GM20000 (cell line): ENCODE measurements around the gene RPSA.
A peak's percentile ranks its signal among the peaks of the same experiment; 100 is the strongest.
"Not testable (repeated sequence)": the region's sequence is repeated elsewhere in the genome, so short reads cannot be mapped to it uniquely, and the experiment has no call there.

Source experiments
- DNase-seq: peaks from one replicate; pipeline ENCODE4 v3.0.0; 2012; ENCODE audit warnings: low spot score
- TF ChIP-seq, protein P1 (sequence below): IDR thresholded peaks from 2 replicates; pipeline ENCODE4 v1.5.1; 2012; ENCODE audit warnings: mild to moderate bottlenecking, control low read depth; ENCODE audit errors: extremely low read depth, missing control alignments

The RPSA gene

DNA sequence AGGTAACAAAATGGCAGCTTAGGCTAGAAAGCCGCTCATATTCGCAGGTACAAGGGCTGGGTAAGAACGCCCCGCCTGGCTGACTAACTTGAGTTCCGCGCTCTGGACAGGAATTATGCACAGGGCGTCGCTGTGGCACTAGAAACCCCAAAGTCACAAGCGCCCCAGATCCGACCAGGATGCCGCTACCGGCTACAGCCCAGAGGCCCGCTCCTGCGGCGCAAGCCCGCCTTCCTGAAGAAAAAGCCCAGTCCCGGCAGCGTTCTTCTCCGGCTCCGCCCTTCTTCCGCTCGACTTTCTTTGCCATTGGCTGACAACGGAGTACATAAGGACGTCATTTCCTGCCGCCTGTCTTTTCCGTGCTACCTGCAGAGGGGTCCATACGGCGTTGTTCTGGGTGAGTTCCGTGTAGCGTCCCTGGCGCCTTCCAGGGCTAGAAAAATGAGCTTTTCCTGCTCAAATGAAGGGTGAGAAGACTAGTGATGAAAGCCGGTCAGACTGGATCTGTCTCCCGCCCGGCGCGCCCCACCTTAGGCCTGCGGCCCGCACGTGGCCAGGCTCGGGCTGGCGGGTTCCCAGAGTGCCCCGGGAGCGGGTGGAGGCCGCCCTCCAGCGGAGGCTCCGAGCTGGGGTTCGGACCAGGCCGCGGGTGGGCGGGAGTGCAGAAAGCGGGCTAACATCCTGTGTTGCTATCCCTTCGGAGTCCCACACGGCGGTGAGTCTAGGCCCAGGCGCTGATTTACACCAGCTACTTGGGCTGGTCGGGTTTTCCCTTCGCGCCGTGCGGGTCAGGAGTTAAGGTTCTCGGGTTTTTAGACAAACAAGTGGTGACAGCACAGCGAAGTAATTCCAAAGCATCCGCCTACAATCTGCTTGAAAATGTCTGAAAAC is at the start of gene RPSA:
Gene RPSA (plus strand): TSS at position 353 of the 891 bp plus-strand sequence. CDS start 934 bp downstream, outside the sequence.
- TF ChIP-seq, protein P1, sequence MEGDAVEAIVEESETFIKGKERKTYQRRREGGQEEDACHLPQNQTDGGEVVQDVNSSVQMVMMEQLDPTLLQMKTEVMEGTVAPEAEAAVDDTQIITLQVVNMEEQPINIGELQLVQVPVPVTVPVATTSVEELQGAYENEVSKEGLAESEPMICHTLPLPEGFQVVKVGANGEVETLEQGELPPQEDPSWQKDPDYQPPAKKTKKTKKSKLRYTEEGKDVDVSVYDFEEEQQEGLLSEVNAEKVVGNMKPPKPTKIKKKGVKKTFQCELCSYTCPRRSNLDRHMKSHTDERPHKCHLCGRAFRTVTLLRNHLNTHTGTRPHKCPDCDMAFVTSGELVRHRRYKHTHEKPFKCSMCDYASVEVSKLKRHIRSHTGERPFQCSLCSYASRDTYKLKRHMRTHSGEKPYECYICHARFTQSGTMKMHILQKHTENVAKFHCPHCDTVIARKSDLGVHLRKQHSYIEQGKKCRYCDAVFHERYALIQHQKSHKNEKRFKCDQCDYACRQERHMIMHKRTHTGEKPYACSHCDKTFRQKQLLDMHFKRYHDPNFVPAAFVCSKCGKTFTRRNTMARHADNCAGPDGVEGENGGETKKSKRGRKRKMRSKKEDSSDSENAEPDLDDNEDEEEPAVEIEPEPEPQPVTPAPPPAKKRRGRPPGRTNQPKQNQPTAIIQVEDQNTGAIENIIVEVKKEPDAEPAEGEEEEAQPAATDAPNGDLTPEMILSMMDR = peak; percentile 7
- DNase-seq = peak; percentile 94

DNA sequence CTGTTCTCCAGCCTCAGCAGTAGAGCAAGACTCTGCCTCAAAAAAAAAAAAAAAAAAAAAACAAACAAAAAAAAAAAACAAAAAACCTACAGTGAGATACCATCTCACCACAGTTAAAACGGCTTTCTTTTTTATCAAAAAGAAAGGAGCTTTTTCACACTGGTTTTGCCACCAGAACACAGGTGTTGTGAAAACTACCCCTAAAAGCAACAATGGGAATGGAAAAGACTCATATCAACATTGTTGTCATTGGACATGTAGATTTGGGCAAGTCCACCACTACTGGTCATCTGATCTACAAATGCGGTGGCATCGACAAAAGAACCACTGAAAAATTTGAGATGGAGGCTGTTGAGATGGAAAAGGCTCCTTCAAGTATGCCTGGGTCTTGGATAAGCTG is 48.2 kb upstream of the RPSA start:
- no peak for DNase-seq
- TF ChIP-seq, protein P1 = no peak

DNA sequence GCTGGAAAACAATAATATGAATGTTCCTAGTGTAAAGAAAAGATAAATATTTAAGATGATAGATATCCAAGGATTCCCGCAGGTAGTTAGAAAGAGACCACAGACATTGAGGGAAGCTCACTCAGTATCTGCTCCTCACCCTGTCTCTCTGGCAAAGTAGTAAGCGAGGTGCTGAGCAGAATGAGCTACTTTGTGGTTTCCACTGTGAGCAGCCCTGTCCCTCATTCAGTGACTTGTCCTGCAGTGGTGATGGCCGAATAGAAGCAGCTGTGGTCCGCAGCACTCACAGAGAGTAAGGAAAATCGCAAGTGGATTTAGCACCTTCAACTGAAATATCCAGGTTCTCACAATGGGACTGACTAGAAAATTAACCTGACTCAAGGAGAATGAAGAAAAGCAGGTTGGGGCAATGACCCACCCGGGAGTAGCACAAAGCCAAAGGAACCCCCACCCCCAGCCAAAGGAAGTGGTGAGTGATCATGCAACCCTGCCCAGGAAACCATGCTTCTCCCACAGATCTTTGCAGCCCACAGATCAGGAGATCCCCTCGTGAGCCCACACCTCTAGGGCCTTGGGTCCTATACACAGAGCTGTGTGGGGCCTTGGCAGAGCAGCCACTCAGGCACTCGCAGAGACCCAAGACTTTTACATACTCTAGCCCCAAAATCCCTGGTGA is 45.1 kb upstream of the RPSA start:
- no peak for DNase-seq
- TF ChIP-seq, protein P1 = no peak

DNA sequence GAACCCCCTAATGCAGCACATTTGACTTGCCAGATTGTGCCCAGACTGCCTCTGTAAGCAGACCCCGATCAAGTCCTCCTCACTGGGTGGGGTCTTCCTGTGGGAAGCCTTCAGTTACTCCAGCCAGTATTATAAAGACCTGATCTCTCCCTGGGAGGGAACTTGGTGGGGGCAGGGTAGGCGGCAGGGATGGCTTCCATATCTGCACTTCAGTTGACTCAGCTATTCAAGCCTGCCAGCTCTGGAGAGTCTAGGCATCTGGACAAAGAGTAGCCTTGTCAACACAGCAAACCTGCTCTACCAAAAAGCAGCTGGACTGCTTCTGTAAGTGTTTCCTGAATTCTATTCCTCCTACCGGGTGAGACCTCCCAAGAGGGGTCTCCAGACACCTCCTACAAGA is 44.3 kb upstream of the RPSA start:
- TF ChIP-seq, protein P1 = no peak
- no peak for DNase-seq

DNA sequence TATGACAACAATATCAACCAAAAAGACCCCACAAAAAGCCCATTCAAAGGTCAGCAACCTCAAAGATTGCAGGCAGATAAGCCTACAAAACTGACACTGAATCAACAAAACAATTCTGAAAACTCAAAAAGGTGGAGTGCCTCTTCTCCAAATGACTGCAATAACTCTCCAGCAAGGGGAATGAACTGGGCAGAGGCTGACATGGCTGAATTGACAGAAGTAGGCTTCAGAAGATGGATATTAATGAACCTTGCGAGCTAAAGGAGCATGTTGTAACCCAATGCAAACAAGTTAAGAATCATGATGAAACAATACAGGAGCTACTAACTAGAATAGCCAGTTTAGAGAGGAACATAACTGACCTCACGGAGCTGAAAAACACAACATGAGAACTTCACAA is 43.7 kb upstream of the RPSA start:
- no peak for DNase-seq
- TF ChIP-seq, protein P1 = no peak

DNA sequence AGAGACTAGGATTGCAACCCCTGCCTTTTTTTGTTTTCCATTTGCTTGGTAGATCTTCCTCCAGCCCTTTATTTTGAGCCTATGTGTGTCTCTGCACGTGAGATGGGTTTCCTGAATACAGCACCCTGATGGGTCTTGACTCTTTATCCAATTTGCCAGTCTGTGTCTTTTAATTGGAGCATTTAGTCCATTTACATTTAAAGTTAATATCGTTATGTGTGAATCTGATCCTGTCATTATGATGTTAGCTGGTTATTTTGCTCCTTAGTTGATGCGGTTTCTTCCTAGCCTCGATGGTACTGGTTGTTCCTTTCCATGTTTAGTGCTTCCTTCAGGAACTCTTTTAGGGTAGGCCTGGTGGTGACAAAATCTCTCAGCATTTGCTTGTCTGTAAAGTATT is 36.1 kb upstream of the RPSA start:
- not testable (repeated sequence) for DNase-seq

DNA sequence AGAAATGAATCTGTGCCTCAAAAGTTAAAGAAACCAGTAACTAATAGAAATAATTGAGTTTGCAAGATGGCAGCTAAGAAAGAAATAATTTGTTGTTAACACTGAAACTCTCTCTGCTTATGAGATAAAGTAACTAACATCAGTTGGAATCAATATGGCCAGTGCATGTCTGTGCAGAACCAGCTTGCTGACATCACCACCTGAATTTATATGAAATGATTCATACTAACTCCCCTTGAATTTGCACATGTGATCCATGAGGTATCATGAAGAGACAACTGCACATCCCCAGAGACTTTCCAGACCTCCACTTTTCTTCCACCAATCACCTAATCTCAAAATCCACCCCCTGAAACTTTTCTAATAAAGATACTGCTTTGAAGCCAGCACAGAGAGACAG is 33.7 kb upstream of the RPSA start:
- DNase-seq = no peak
- TF ChIP-seq, protein P1 = no peak
